ENCODE measurements around the gene PRRG1. TPM values are rescaled to one million over a fixed set of nuclear protein-coding genes. Genes with fewer than 3 reads are reported as not detected.
"Not testable (repeated sequence)": the region's sequence is repeated elsewhere in the genome, so short reads cannot be mapped to it uniquely, and the experiment has no call there.

PRRG1 gene
- polyA plus RNA-seq, 2 donors = 1.8 to 1.9 TPM

GRCh38 chrX:37409278-37409677, 60.1 kb downstream of the PRRG1 start:
- Histone ChIP-seq H3K4me1 (ENCODE audit: control insufficient read depth in 2 of 2, insufficient read depth in 2 of 2, low read length in 1 of 2) (no peaks in the 10 kb centered on the region), H3K9me3 (ENCODE audit: control insufficient read depth in 2 of 2, insufficient read depth in 1 of 2, low read depth in 1 of 2, low read length in 1 of 2) (no peaks in the 10 kb centered on the region), H3K4me3 (ENCODE audit: low read depth in 1 of 2, low read length in 2 of 2) (no peak overlapping the region), H3K27me3 (ENCODE audit: control insufficient read depth in 1 of 2, insufficient read depth in 2 of 2, low read length in 2 of 2) (no peaks in the 10 kb centered on the region), H3K27ac (ENCODE audit: low read depth in 2 of 2, low read length in 1 of 2) (no peak overlapping the region), H3K36me3 (ENCODE audit: control insufficient read depth in 2 of 2, insufficient read depth in 2 of 2, low read length in 1 of 2) (peaks cover 0 to 2% of the 10 kb centered on the region in 2 donors)
- WGBS, 2 donors = 44 to 71% methylated on average over 2 of the region's 2 CpGs

- no peaks in the 10 kb centered on the region for H3K4me1 ChIP-seq (ENCODE audit: control insufficient read depth in 2 of 2, insufficient read depth in 2 of 2, low read length in 1 of 2)
- no peak overlapping the region for H3K27ac ChIP-seq (ENCODE audit: low read depth in 2 of 2, low read length in 1 of 2)
- no peaks in the 10 kb centered on the region for H3K36me3 ChIP-seq (ENCODE audit: control insufficient read depth in 2 of 2, insufficient read depth in 2 of 2, low read length in 1 of 2)
- no peaks in the 10 kb centered on the region for H3K9me3 ChIP-seq (ENCODE audit: control insufficient read depth in 2 of 2, insufficient read depth in 1 of 2, low read depth in 1 of 2, low read length in 1 of 2)
- H3K27me3 ChIP-seq (ENCODE audit: control insufficient read depth in 1 of 2, insufficient read depth in 2 of 2, low read length in 2 of 2) = no peaks in the 10 kb centered on the region
- H3K4me3 ChIP-seq (ENCODE audit: low read depth in 1 of 2, low read length in 2 of 2) = no peak overlapping the region
These were observed 71.0 kb downstream of the PRRG1 start for GRCh38 chrX:37420185-37420584.

GRCh38 chrX:37420756-37421155, 71.6 kb downstream of the PRRG1 start:
- no peak overlapping the region for H3K27ac ChIP-seq (ENCODE audit: low read depth in 2 of 2, low read length in 1 of 2)
- H3K4me1 ChIP-seq (ENCODE audit: control insufficient read depth in 2 of 2, insufficient read depth in 2 of 2, low read length in 1 of 2) = no peaks in the 10 kb centered on the region
- H3K9me3 ChIP-seq (ENCODE audit: control insufficient read depth in 2 of 2, insufficient read depth in 1 of 2, low read depth in 1 of 2, low read length in 1 of 2) = no peaks in the 10 kb centered on the region
- 79 to 93% methylated on average over 3 of the region's 3 CpGs for WGBS, 2 donors
- H3K4me3 ChIP-seq (ENCODE audit: low read depth in 1 of 2, low read length in 2 of 2) = no peak overlapping the region
- no peaks in the 10 kb centered on the region for H3K27me3 ChIP-seq (ENCODE audit: control insufficient read depth in 1 of 2, insufficient read depth in 2 of 2, low read length in 2 of 2)
- H3K36me3 ChIP-seq (ENCODE audit: control insufficient read depth in 2 of 2, insufficient read depth in 2 of 2, low read length in 1 of 2) = no peaks in the 10 kb centered on the region

- Histone ChIP-seq H3K9me3 (ENCODE audit: control insufficient read depth in 2 of 2, insufficient read depth in 1 of 2, low read depth in 1 of 2, low read length in 1 of 2) (no peaks in the 10 kb centered on the region), H3K4me1 (ENCODE audit: control insufficient read depth in 2 of 2, insufficient read depth in 2 of 2, low read length in 1 of 2) (no peaks in the 10 kb centered on the region), H3K36me3 (ENCODE audit: control insufficient read depth in 2 of 2, insufficient read depth in 2 of 2, low read length in 1 of 2) (no peaks in the 10 kb centered on the region), H3K4me3 (ENCODE audit: low read depth in 1 of 2, low read length in 2 of 2) (no peak overlapping the region), H3K27ac (ENCODE audit: low read depth in 2 of 2, low read length in 1 of 2) (no peak overlapping the region), H3K27me3 (ENCODE audit: control insufficient read depth in 1 of 2, insufficient read depth in 2 of 2, low read length in 2 of 2) (no peaks in the 10 kb centered on the region)
These were observed 74.9 kb downstream of the PRRG1 start for GRCh38 chrX:37424000-37424429.

- 89 to 94% methylated on average over 1 of the region's 1 CpG for WGBS, 2 donors
These were observed 76.2 kb downstream of the PRRG1 start for GRCh38 chrX:37425370-37425769.

GRCh38 chrX:37428962-37429361, 79.8 kb downstream of the PRRG1 start:
- 50 to 85% methylated on average over 2 of the region's 2 CpGs for WGBS, 2 donors
- H3K9me3 ChIP-seq (ENCODE audit: control insufficient read depth in 2 of 2, insufficient read depth in 1 of 2, low read depth in 1 of 2, low read length in 1 of 2); H3K27me3 ChIP-seq (ENCODE audit: control insufficient read depth in 1 of 2, insufficient read depth in 2 of 2, low read length in 2 of 2): not testable (repeated sequence)

More at GRCh38 chrX:37425370-37425769, 76.2 kb downstream of the PRRG1 start:
- Histone ChIP-seq H3K27ac (ENCODE audit: low read depth in 2 of 2, low read length in 1 of 2) (no peak overlapping the region), H3K9me3 (ENCODE audit: control insufficient read depth in 2 of 2, insufficient read depth in 1 of 2, low read depth in 1 of 2, low read length in 1 of 2) (no peaks in the 10 kb centered on the region), H3K4me3 (ENCODE audit: low read depth in 1 of 2, low read length in 2 of 2) (no peak overlapping the region), H3K36me3 (ENCODE audit: control insufficient read depth in 2 of 2, insufficient read depth in 2 of 2, low read length in 1 of 2) (no peaks in the 10 kb centered on the region), H3K27me3 (ENCODE audit: control insufficient read depth in 1 of 2, insufficient read depth in 2 of 2, low read length in 2 of 2) (no peaks in the 10 kb centered on the region), H3K4me1 (ENCODE audit: control insufficient read depth in 2 of 2, insufficient read depth in 2 of 2, low read length in 1 of 2) (no peaks in the 10 kb centered on the region)

GRCh38 chrX:37434362-37434761, 85.2 kb downstream of the PRRG1 start:
- no peaks in the 10 kb centered on the region for H3K36me3 ChIP-seq (ENCODE audit: control insufficient read depth in 2 of 2, insufficient read depth in 2 of 2, low read length in 1 of 2)
- WGBS, 2 donors = 94 to 98% methylated on average over 1 of the region's 1 CpG
- no peak overlapping the region for H3K4me3 ChIP-seq (ENCODE audit: low read depth in 1 of 2, low read length in 2 of 2)
- no peaks in the 10 kb centered on the region for H3K4me1 ChIP-seq (ENCODE audit: control insufficient read depth in 2 of 2, insufficient read depth in 2 of 2, low read length in 1 of 2)
- H3K27me3 ChIP-seq (ENCODE audit: control insufficient read depth in 1 of 2, insufficient read depth in 2 of 2, low read length in 2 of 2) = no peaks in the 10 kb centered on the region
- no peak overlapping the region for H3K27ac ChIP-seq (ENCODE audit: low read depth in 2 of 2, low read length in 1 of 2)
- no peaks in the 10 kb centered on the region for H3K9me3 ChIP-seq (ENCODE audit: control insufficient read depth in 2 of 2, insufficient read depth in 1 of 2, low read depth in 1 of 2, low read length in 1 of 2)

More at GRCh38 chrX:37428962-37429361, 79.8 kb downstream of the PRRG1 start:
- H3K4me3 ChIP-seq (ENCODE audit: low read depth in 1 of 2, low read length in 2 of 2); H3K36me3 ChIP-seq (ENCODE audit: control insufficient read depth in 2 of 2, insufficient read depth in 2 of 2, low read length in 1 of 2); H3K4me1 ChIP-seq (ENCODE audit: control insufficient read depth in 2 of 2, insufficient read depth in 2 of 2, low read length in 1 of 2); H3K27ac ChIP-seq (ENCODE audit: low read depth in 2 of 2, low read length in 1 of 2): not testable (repeated sequence)

- no peaks in the 10 kb centered on the region for H3K9me3 ChIP-seq (ENCODE audit: control insufficient read depth in 2 of 2, insufficient read depth in 1 of 2, low read depth in 1 of 2, low read length in 1 of 2)
- no peak overlapping the region for H3K4me3 ChIP-seq (ENCODE audit: low read depth in 1 of 2, low read length in 2 of 2)
- no peak overlapping the region for H3K27ac ChIP-seq (ENCODE audit: low read depth in 2 of 2, low read length in 1 of 2)
- H3K4me1 ChIP-seq (ENCODE audit: control insufficient read depth in 2 of 2, insufficient read depth in 2 of 2, low read length in 1 of 2) = no peaks in the 10 kb centered on the region
- H3K36me3 ChIP-seq (ENCODE audit: control insufficient read depth in 2 of 2, insufficient read depth in 2 of 2, low read length in 1 of 2) = no peaks in the 10 kb centered on the region
- WGBS, 2 donors = 33 to 79% methylated on average over 1 of the region's 1 CpG
- no peaks in the 10 kb centered on the region for H3K27me3 ChIP-seq (ENCODE audit: control insufficient read depth in 1 of 2, insufficient read depth in 2 of 2, low read length in 2 of 2)
These were observed 88.0 kb downstream of the PRRG1 start for GRCh38 chrX:37437160-37437559.

- H3K4me1 ChIP-seq (ENCODE audit: control insufficient read depth in 2 of 2, insufficient read depth in 2 of 2, low read length in 1 of 2) = no peaks in the 10 kb centered on the region
- 92 to 97% methylated on average over 16 of the region's 16 CpGs for WGBS, 2 donors
These were observed 92.2 kb downstream of the PRRG1 start for GRCh38 chrX:37441377-37441776.

GRCh38 chrX:37445182-37445581, 96.0 kb downstream of the PRRG1 start:
- no peak overlapping the region for H3K4me3 ChIP-seq (ENCODE audit: low read depth in 1 of 2, low read length in 2 of 2)

More at GRCh38 chrX:37441377-37441776, 92.2 kb downstream of the PRRG1 start:
- H3K9me3 ChIP-seq (ENCODE audit: control insufficient read depth in 2 of 2, insufficient read depth in 1 of 2, low read depth in 1 of 2, low read length in 1 of 2) = no peaks in the 10 kb centered on the region
- H3K4me3 ChIP-seq (ENCODE audit: low read depth in 1 of 2, low read length in 2 of 2) = no peak overlapping the region
- peaks cover 0 to 3% of the 10 kb centered on the region in 2 donors for H3K27me3 ChIP-seq (ENCODE audit: control insufficient read depth in 1 of 2, insufficient read depth in 2 of 2, low read length in 2 of 2)
- no peak overlapping the region for H3K27ac ChIP-seq (ENCODE audit: low read depth in 2 of 2, low read length in 1 of 2)
- no peaks in the 10 kb centered on the region for H3K36me3 ChIP-seq (ENCODE audit: control insufficient read depth in 2 of 2, insufficient read depth in 2 of 2, low read length in 1 of 2)

More at GRCh38 chrX:37445182-37445581, 96.0 kb downstream of the PRRG1 start:
- no peaks in the 10 kb centered on the region for H3K36me3 ChIP-seq (ENCODE audit: control insufficient read depth in 2 of 2, insufficient read depth in 2 of 2, low read length in 1 of 2)
- H3K4me1 ChIP-seq (ENCODE audit: control insufficient read depth in 2 of 2, insufficient read depth in 2 of 2, low read length in 1 of 2) = no peaks in the 10 kb centered on the region
- 44 to 90% methylated on average over 1 of the region's 1 CpG for WGBS, 2 donors
- no peaks in the 10 kb centered on the region for H3K9me3 ChIP-seq (ENCODE audit: control insufficient read depth in 2 of 2, insufficient read depth in 1 of 2, low read depth in 1 of 2, low read length in 1 of 2)
- peaks cover 0 to 3% of the 10 kb centered on the region in 2 donors for H3K27me3 ChIP-seq (ENCODE audit: control insufficient read depth in 1 of 2, insufficient read depth in 2 of 2, low read length in 2 of 2)
- no peak overlapping the region for H3K27ac ChIP-seq (ENCODE audit: low read depth in 2 of 2, low read length in 1 of 2)
